GM19455 (cell line): ENCODE measurements around the gene SYT2.
"Not testable (repeated sequence)": the region's sequence is repeated elsewhere in the genome, so short reads cannot be mapped to it uniquely, and the experiment has no call there.

Source experiments
- ATAC-seq: cut with Tn5 transposase; IDR thresholded peaks from one replicate; pipeline ENCODE4 v1.9.1; 2021; ENCODE audit not compliant: unreplicated experiment

SYT2 gene

GRCh38 chr1:202710070-202711045, at the start of gene SYT2:
TSS of gene SYT2 (minus strand) at chr1:202710454. CDS start at chr1:202605772, 104,682 bp downstream.
- no peak for ATAC-seq

- ATAC-seq, result no peak
These were observed 46.1 kb upstream of the SYT2 start for GRCh38 chr1:202756391-202756790.

DNA sequence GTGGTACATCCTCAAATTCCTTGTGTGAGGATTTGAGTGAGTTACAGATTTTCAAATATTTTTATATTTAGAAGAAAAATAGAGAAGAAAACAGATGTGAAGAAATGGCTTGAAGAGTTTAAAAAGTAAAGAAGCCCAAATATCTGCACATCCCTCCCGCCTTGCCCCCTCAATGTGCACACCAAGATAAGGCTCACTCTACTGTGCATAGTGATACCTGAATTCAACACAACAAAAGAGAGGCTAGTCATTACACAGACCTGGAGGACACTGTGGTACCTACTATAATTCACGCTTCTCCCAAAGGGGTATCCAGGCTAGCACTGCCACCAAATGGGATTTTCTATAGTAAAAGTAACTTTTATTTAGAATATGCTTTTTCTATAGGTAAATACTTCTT, 44.0 kb upstream of the SYT2 start:
- no peak for ATAC-seq

GRCh38 chr1:202752774-202753173, 42.5 kb upstream of the SYT2 start:
- ATAC-seq, result no peak

GRCh38 chr1:202750761-202751160, 40.5 kb upstream of the SYT2 start:
- no peak for ATAC-seq

DNA sequence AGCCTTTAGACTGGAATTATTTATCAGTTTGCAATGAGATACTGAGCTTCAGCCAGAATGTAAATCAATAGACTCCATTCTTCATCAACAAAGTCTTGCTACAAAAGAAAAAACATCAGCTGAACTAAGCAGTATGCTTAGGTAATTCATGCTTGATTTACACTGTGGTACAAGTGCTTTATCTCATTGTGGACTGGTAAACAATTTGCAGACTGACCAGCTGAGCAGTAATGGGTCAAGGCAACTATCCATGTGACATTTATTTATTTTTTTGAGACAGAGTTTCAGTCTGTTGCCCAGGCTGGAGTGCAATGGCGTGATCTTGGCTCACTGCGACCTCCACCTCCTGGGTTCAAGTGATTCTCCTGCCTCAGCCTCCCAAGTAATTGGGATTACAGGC, 39.8 kb upstream of the SYT2 start:
- ATAC-seq, result no peak

GRCh38 chr1:202745323-202745888, 35.2 kb upstream of the SYT2 start:
- no peak for ATAC-seq

- ATAC-seq, result not testable (repeated sequence)
These were observed 34.5 kb upstream of the SYT2 start for GRCh38 chr1:202744770-202745169.

DNA sequence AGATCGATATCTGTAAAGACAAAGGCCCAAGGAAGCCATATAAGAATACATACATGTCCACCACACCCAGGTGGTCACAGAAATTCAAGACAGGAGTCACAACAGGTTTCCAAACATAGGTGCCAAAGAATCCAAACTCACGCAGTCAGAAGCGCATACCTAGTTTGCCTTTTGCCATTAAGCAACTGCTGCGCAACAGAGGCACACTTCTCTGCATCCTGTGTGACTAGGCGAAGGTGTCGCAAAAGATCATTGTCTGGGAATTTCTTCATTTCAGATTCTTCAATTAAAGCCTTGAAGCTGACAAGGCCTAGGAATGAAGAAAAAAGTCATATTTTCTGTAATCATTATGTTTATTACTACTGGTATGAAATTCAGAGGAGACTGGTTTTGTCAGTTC, 32.2 kb upstream of the SYT2 start:
- ATAC-seq, result no peak

GRCh38 chr1:202733251-202733650, 23.0 kb upstream of the SYT2 start:
- ATAC-seq, result no peak

- no peak for ATAC-seq
These were observed 18.7 kb upstream of the SYT2 start for GRCh38 chr1:202728951-202729350.

GRCh38 chr1:202725526-202725925, 15.3 kb upstream of the SYT2 start:
- no peak for ATAC-seq

- no peak for ATAC-seq
These were observed 13.5 kb upstream of the SYT2 start for GRCh38 chr1:202723708-202724107.

GRCh38 chr1:202723046-202723445, 12.8 kb upstream of the SYT2 start:
- ATAC-seq, result not testable (repeated sequence)

DNA sequence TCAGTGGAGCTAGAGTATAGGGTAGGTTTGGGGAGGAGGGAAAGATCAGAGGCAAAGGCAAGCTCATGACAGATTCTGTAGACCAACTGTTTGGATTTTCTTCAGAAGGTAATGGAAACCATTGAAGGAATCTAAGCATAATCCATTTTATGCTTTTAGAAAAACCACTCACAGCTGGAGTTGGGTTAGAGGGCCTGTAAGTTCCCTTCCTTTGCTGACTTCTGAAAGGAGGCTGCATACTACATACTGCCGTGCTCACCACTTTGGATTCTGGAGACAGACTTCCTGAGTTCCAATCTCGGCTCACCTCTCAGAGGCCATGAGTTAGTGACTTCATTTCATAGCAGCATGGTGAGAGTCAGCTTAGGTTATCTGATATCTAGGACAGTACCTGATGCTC, 6.4 kb upstream of the SYT2 start:
- no peak for ATAC-seq

GRCh38 chr1:202714202-202714601, 3.9 kb upstream of the SYT2 start:
- not testable (repeated sequence) for ATAC-seq

DNA sequence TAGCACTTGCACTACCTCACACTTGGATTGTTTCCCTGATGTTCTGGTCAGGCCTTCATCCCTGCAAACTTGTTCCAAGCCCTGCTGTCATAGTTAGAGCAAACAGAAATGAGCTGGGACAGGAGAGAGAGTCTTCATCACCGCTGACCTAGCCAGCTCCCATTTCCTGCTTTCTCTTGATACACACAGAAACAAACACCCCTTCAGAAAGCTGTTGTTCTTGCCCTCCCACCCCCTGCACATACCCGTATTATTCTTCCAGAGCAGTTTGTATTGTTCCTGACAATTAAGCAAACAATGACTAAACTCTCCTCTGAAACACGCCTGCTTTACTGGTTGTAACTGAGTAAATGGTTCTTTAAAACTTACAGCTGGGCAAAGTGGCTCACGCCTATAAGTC, 2.9 kb upstream of the SYT2 start:
- ATAC-seq, result no peak

GRCh38 chr1:202711949-202712635, 1.8 kb upstream of the SYT2 start:
- ATAC-seq, result no peak

DNA sequence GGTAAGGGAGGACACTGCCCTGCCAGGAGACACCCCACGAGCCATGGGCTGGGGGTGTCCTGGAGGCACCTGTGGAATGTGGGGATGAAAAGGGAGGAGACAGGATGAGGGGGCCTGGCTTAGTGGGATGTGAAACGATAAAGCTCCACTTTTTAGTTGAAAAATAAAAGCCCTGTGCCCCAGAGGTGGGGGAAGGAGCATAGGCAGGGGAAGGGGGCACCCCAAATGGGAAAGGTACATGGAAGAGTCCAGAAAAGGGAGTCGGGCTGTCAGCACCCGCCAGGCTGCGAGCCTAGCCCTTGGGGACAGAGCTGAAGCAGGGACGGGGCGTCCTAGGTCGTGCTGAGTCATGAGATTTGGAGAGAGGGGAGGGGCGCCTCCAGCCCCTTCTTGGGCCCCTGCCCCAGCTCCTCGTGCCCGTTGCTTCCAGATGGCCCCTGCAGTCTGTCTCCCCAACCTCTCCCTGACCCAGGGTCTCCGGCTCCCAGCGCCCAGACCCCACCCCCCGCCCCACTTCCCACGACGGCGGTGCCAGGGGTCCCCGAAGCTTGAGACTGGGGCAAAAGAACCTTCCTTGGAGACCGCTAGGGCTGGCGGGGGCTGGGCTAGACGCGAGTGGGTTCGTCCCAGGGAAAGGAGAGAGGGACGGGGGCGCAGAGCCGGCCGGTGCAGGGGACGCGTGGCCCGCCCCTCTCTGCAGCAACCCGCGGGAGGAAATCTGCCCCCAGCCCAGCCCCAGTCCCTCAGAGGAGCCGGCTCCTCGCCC, 795 bp downstream of the SYT2 start:
- ATAC-seq, result no peak

- no peak for ATAC-seq
These were observed 1.6 kb downstream of the SYT2 start for GRCh38 chr1:202708456-202709275.
